Psoas muscle (tissue), 8 donors: ENCODE measurements around the gene MYL3. TPM values are rescaled to one million over a fixed set of nuclear protein-coding genes. Genes with fewer than 3 reads are reported as not detected.

Experiments
- ATAC-seq, 4 donors: fragments of 200-7000 bp; cut with Tn5 transposase; one replicate each; pipeline ENCODE4 v1.9.1; 2020; ENCODE audit warnings: moderate library complexity in 3 of 4, mild to moderate bottlenecking in 2 of 4
- DNase-seq, 2 donors: peaks; one replicate each; pipeline ENCODE4 v3.0.0-alpha.2; 2020
- H3K27ac ChIP-seq: fragments of 200-600 bp; one replicate; pipeline ENCODE4 v1.8.0; 2022
- H3K27me3 ChIP-seq, 3 donors: fragments of 200-600 bp in 1 of 3; one replicate each; pipeline versions ENCODE4 v1.6.1 to v1.8.0; 2013 to 2022; ENCODE audit warnings: low read length in 2 of 3, mild to moderate bottlenecking in 2 of 3, moderate library complexity in 1 of 3; ENCODE audit not compliant: insufficient read depth in 3 of 3
- H3K36me3 ChIP-seq, 2 donors: fragments of 200-600 bp in 1 of 2; one replicate each; pipeline versions ENCODE4 v1.6.1 to v1.8.0; 2013 to 2022; ENCODE audit warnings: low read depth in 1 of 2, mild to moderate bottlenecking in 1 of 2, moderate library complexity in 1 of 2; ENCODE audit not compliant: insufficient read depth in 1 of 2
- H3K4me1 ChIP-seq: fragments of 200-600 bp; one replicate; pipeline ENCODE4 v1.8.0; 2022
- H3K4me3 ChIP-seq: fragments of 200-600 bp; one replicate; pipeline ENCODE4 v1.8.0; 2022; ENCODE audit warnings: mild to moderate bottlenecking
- H3K9me3 ChIP-seq: fragments of 200-600 bp; one replicate; pipeline ENCODE4 v1.8.0; 2022
- CTCF ChIP-seq: fragments of 200-600 bp; IDR thresholded peaks from one replicate; pipeline ENCODE4 v1.8.0; 2022; ENCODE audit warnings: antibody characterized with exemption
- WGBS, 3 donors: extraction: QIAGEN DNeasy Blood & Tissue Kit; methylation state at CpG; one replicate each; pipeline versions ENCODE4 v1.1.6 to v1.1.7; 2013; 5-methylcytosine and 5-hydroxymethylcytosine counted together
- intact Hi-C, 2 donors: fragments of 100-400 bp; cut with DNase I; formaldehyde crosslinking; loops; one replicate each; pipeline versions ENCODE4 v1.11.0 to v1.14.2; 2022
- polyA plus RNA-seq, 3 donors: library from polyadenylated mRNA; stranded (reverse); fragments of 200-250 nt; gene quantifications; one replicate each; pipeline ENCODE4 v1.2.3, GENCODE V29; 2013
- total RNA-seq, 4 donors: library from RNA; stranded (reverse); fragmentation: NEBNext Ultra II Directional in 2 of 4; extraction: Animal tissue kit (Norgen Biotek cat#: 25700) in 2 of 4; gene quantifications; one replicate each; pipeline versions ENCODE4 v1.2.1 to v1.2.4, GENCODE V29; 2021 to 2023
- donor health status: healthy with polysubstance abuse.
- donor health status: DM: no; HTN: no; CAD: no; lungs with moderate emphysema.
- donor health status: Bipolar disorder and iron deficiency.
- donor health status: healthy.
- donor health status: DM: yes; HTN: yes; CAD: no.
- donor health status: DM: no; HTN: no; CAD: no.
- donor health status: DM: no; HTN: no; CAD: no.
- donor health status: DM: yes; HTN: yes; CAD: no.

Gene MYL3
- total and polyA plus RNA-seq, 7 donors = 395 to 3,091 (median 1,482) TPM

- no peak for TF ChIP-seq CTCF
- peaks cover 5% of the 10 kb centered on the region for H3K4me1 ChIP-seq
- no peaks in the 10 kb centered on the region for H3K36me3 ChIP-seq
- DNase-seq = no peak
- H3K9me3 ChIP-seq = no peaks in the 10 kb centered on the region
- H3K4me3 ChIP-seq = no peak overlapping the region
- ATAC-seq = no peak
- intact Hi-C loops = no loop called here
- H3K27ac ChIP-seq = no peak overlapping the region
- WGBS, 3 donors = 41 to 45% (median 44%) methylated on average over 1 of the region's 1 CpG
- no peaks in the 10 kb centered on the region for H3K27me3 ChIP-seq
Measured at GRCh38 chr3:46850468-46850779, 12.8 kb downstream of the MYL3 start.

- ATAC-seq = no peak
Measured at GRCh38 chr3:46849686-46850467, 13.4 kb downstream of the MYL3 start.

GRCh38 chr3:46849045-46849631 is 14.1 kb downstream of the MYL3 start:
- intact Hi-C loops = no loop called here
- Histone ChIP-seq H3K27me3 (no peaks in the 10 kb centered on the region), H3K27ac (no peak overlapping the region), H3K9me3 (no peaks in the 10 kb centered on the region), H3K4me1 (peaks cover 9% of the 10 kb centered on the region), H3K4me3 (no peak overlapping the region), H3K36me3 (no peaks in the 10 kb centered on the region)
- TF ChIP-seq CTCF = no peak
- DNase-seq (peak in 1 of 2 donors; percentile 19), ATAC-seq (no peak)
- 56 to 67% (median 66%) methylated on average over 7 of the region's 7 CpGs for WGBS, 3 donors

More at GRCh38 chr3:46849686-46850467, 13.4 kb downstream of the MYL3 start:
- Histone ChIP-seq H3K4me3 (no peak overlapping the region), H3K36me3 (no peaks in the 10 kb centered on the region), H3K27ac (no peak overlapping the region), H3K27me3 (no peaks in the 10 kb centered on the region), H3K9me3 (no peaks in the 10 kb centered on the region), H3K4me1 (peaks cover 9% of the 10 kb centered on the region)
- TF ChIP-seq CTCF = no peak
- peak in 1 of 2 donors; percentile 43 for DNase-seq
- intact Hi-C loops = no loop called here
- 58 to 67% (median 64%) methylated on average over 7 of the region's 7 CpGs for WGBS, 3 donors

GRCh38 chr3:46848271-46849044 is 14.8 kb downstream of the MYL3 start:
- intact Hi-C loops = no loop called here
- TF ChIP-seq CTCF = peak; percentile 38
- Histone ChIP-seq H3K4me1 (peaks cover 9% of the 10 kb centered on the region), H3K9me3 (no peaks in the 10 kb centered on the region), H3K27me3 (no peaks in the 10 kb centered on the region), H3K27ac (peak overlapping the region; percentile 3), H3K36me3 (no peaks in the 10 kb centered on the region), H3K4me3 (no peak overlapping the region)
- ATAC-seq (peak in 3 of 4 donors; percentile 2 to 14 (median 9)), DNase-seq (peak; percentile 47 to 63)
- 50 to 58% (median 53%) methylated on average over 12 of the region's 12 CpGs for WGBS, 3 donors
